ENCODE data around the gene CCL13. TPM values are rescaled to one million over a fixed set of nuclear protein-coding genes. Genes with fewer than 3 reads are reported as not detected.

Gene CCL13
- polyA plus RNA-seq, 3 donors = not detected

GRCh38 chr17:34391241-34391640 is 35.0 kb downstream of the CCL13 start:
- Histone ChIP-seq H3K4me3 (replicated peaks in 1 of 3; ENCODE audit: low read depth in 2 of 3, low read length in 3 of 3) (no peak overlapping the region), H3K27me3 (ENCODE audit: control insufficient read depth in 2 of 2, insufficient read depth in 2 of 2, low read length in 2 of 2) (no peaks in the 10 kb centered on the region), H4K20me1 (ENCODE audit: insufficient read depth, low read length) (no peaks in the 10 kb centered on the region), H2AFZ (ENCODE audit: insufficient read depth, low read depth, low read length, poor library complexity, severe bottlenecking) (no peak overlapping the region), H3K79me2 (ENCODE audit: insufficient read depth, low read length) (no peaks in the 10 kb centered on the region), H3K9me3 (replicated peaks in 1 of 2; ENCODE audit: control insufficient read depth in 1 of 2, insufficient read depth in 1 of 2, low read length in 2 of 2) (no peaks in the 10 kb centered on the region), H3K9ac (ENCODE audit: insufficient read depth, low read length, poor library complexity, severe bottlenecking) (no peak overlapping the region), H3K27ac (ENCODE audit: low read depth in 1 of 2, low read length in 2 of 2) (no peak overlapping the region), H3K36me3 (replicated peaks in 1 of 2; ENCODE audit: control insufficient read depth in 1 of 2, insufficient read depth in 2 of 2, low read length in 2 of 2) (no peaks in the 10 kb centered on the region), H3K4me1 (ENCODE audit: control insufficient read depth in 1 of 2, insufficient read depth in 2 of 2, low read length in 2 of 2) (peaks cover 17 to 20% of the 10 kb centered on the region in 2 donors), H3K4me2 (replicated peaks; ENCODE audit: extremely low read depth, low read length, poor library complexity, severe bottlenecking) (no peak overlapping the region)
- 100% methylated on average over 1 of the region's 2 CpGs for WGBS (ENCODE audit: insufficient coverage)
- DNase-seq = no peak
- Mint-ChIP-seq H3K27me3 (ENCODE audit: low read depth in 3 of 3) (peaks cover 4 to 8% (median 5%) of the 10 kb centered on the region in 3 donors), H3K4me3 (no peak overlapping the region), H3K27ac (no peak overlapping the region), H3K9me3 (no peaks in the 10 kb centered on the region), H3K4me1 (peaks cover 23% of the 10 kb centered on the region), H3K36me3 (no peaks in the 10 kb centered on the region)
- no peak for TF ChIP-seq CTCF (IDR thresholded peaks at IDR 0.05)
- intact Hi-C loops (cut with micrococcal nuclease) = no loop called here

GRCh38 chr17:34393401-34393800 is 37.1 kb downstream of the CCL13 start:
- Histone ChIP-seq H4K20me1 (ENCODE audit: insufficient read depth, low read length) (no peaks in the 10 kb centered on the region), H3K27me3 (ENCODE audit: control insufficient read depth in 2 of 2, insufficient read depth in 2 of 2, low read length in 2 of 2) (no peaks in the 10 kb centered on the region), H3K4me2 (replicated peaks; ENCODE audit: extremely low read depth, low read length, poor library complexity, severe bottlenecking) (no peak overlapping the region), H3K9ac (ENCODE audit: insufficient read depth, low read length, poor library complexity, severe bottlenecking) (no peak overlapping the region), H3K4me3 (replicated peaks in 1 of 3; ENCODE audit: low read depth in 2 of 3, low read length in 3 of 3) (no peak overlapping the region), H2AFZ (ENCODE audit: insufficient read depth, low read depth, low read length, poor library complexity, severe bottlenecking) (no peak overlapping the region), H3K9me3 (replicated peaks in 1 of 2; ENCODE audit: control insufficient read depth in 1 of 2, insufficient read depth in 1 of 2, low read length in 2 of 2) (no peaks in the 10 kb centered on the region), H3K79me2 (ENCODE audit: insufficient read depth, low read length) (no peaks in the 10 kb centered on the region), H3K36me3 (replicated peaks in 1 of 2; ENCODE audit: control insufficient read depth in 1 of 2, insufficient read depth in 2 of 2, low read length in 2 of 2) (no peaks in the 10 kb centered on the region), H3K27ac (ENCODE audit: low read depth in 1 of 2, low read length in 2 of 2) (no peak overlapping the region), H3K4me1 (ENCODE audit: control insufficient read depth in 1 of 2, insufficient read depth in 2 of 2, low read length in 2 of 2) (peaks cover 8 to 10% of the 10 kb centered on the region in 2 donors)
- intact Hi-C loops (cut with micrococcal nuclease) = no loop called here
- WGBS (ENCODE audit: insufficient coverage) = no CpG with 5 or more reads among the region's 3 CpGs
- no peak for TF ChIP-seq CTCF (IDR thresholded peaks at IDR 0.05)
- no peak overlapping the region for H3K4me3 Mint-ChIP-seq
- H3K4me1 Mint-ChIP-seq = peaks cover 16% of the 10 kb centered on the region
- no peaks in the 10 kb centered on the region for H3K36me3 Mint-ChIP-seq
- H3K27me3 Mint-ChIP-seq (ENCODE audit: low read depth in 3 of 3) = peaks cover 4 to 9% (median 8%) of the 10 kb centered on the region in 3 donors
- DNase-seq = no peak
- H3K27ac Mint-ChIP-seq = peak overlapping the region in 1 of 7 donors; percentile 6
- H3K9me3 Mint-ChIP-seq = no peaks in the 10 kb centered on the region

All from CD14-positive monocyte (primary cell).